Hepatocyte (in vitro differentiated cells): Measurements from ENCODE around the gene CYTH1. TPM values are rescaled to one million over a fixed set of nuclear protein-coding genes. Genes with fewer than 3 reads are reported as not detected.

Experiments
- DNase-seq: peaks from one replicate; pipeline ENCODE4 v3.0.0-alpha.2; 2016; ENCODE audit warnings: low spot score
- H2AFZ ChIP-seq: fragments of 200-600 bp; sonication (generic); 2 replicates; pipeline ENCODE4 v1.6.0; 2016; ENCODE audit warnings: antibody characterized with exemption, mild to moderate bottlenecking
- H3K27ac ChIP-seq: fragments of 200-600 bp; sonication (generic); 2 replicates; pipeline ENCODE4 v1.5.1; 2016; ENCODE audit warnings: mild to moderate bottlenecking
- H3K27me3 ChIP-seq: fragments of 200-600 bp; sonication (generic); 2 replicates; pipeline ENCODE4 v1.6.1; 2016
- H3K36me3 ChIP-seq: fragments of 200-600 bp; sonication (generic); replicated peaks from 2 replicates; pipeline ENCODE4 v1.5.1; 2016; ENCODE audit warnings: low read depth; ENCODE audit not compliant: insufficient read depth
- H3K4me1 ChIP-seq: fragments of 200-600 bp; sonication (generic); 2 replicates; pipeline ENCODE4 v1.5.1; 2016; ENCODE audit warnings: mild to moderate bottlenecking, moderate library complexity; ENCODE audit not compliant: insufficient read depth
- H3K4me2 ChIP-seq: fragments of 200-600 bp; sonication (generic); 2 replicates; pipeline ENCODE4 v1.6.0; 2016
- H3K4me3 ChIP-seq: fragments of 200-600 bp; sonication (generic); 2 replicates; pipeline ENCODE4 v1.5.1; 2016; ENCODE audit warnings: mild to moderate bottlenecking
- H3K79me2 ChIP-seq: fragments of 200-600 bp; sonication (generic); 2 replicates; pipeline ENCODE4 v1.6.0; 2017; ENCODE audit warnings: mild to moderate bottlenecking
- H3K9me2 ChIP-seq: fragments of 200-600 bp; sonication (generic); replicated peaks from 2 replicates; pipeline ENCODE4 v1.6.0; 2017; ENCODE audit warnings: mild to moderate bottlenecking; ENCODE audit not compliant: insufficient read depth
- H3K9me3 ChIP-seq: fragments of 200-600 bp; sonication (generic); 2 replicates; pipeline ENCODE4 v1.5.1; 2016; ENCODE audit warnings: low read depth, mild to moderate bottlenecking
- H4K20me1 ChIP-seq: fragments of 200-600 bp; sonication (generic); 2 replicates; pipeline ENCODE4 v1.6.0; 2016; ENCODE audit warnings: mild to moderate bottlenecking; ENCODE audit not compliant: insufficient read depth, poor library complexity, severe bottlenecking
- EZH2 ChIP-seq: fragments of 200-600 bp; sonication (generic); IDR thresholded peaks from 2 replicates; pipeline ENCODE4 v1.6.1; 2016; ENCODE audit warnings: antibody characterized with exemption, mild to moderate bottlenecking, borderline replicate concordance
- EZH2phosphoT487 ChIP-seq: fragments of 200-600 bp; sonication (generic); IDR thresholded peaks from one replicate; pipeline ENCODE4 v1.6.1; 2018; ENCODE audit warnings: antibody characterized with exemption, mild to moderate bottlenecking, low read depth, moderate library complexity; ENCODE audit not compliant: unreplicated experiment, severe bottlenecking
- WGBS: methylation state at CpG from one replicate; pipeline ENCODE4 v1.1.6; 2016; ENCODE audit warnings: low lambda C conversion rate; ENCODE audit errors: missing lambda C conversion rate; 5-methylcytosine and 5-hydroxymethylcytosine counted together
- polyA plus RNA-seq: library from polyadenylated mRNA; unstranded; fragments of >200 nt; fragmentation: Nextera tagmentation; extraction: Ambion mirVana; gene quantifications from 2 replicates; pipeline ENCODE4 v1.2.1, GENCODE V29; 2016
- total RNA-seq: library from RNA; depleted of rRNA; stranded (reverse); fragments of >200 nt; gene quantifications from 2 replicates; pipeline ENCODE4 v1.2.3, GENCODE V29; 2014
- TF ChIP-seq, protein P1 (sequence below): fragments of 200-600 bp; sonication (generic); IDR thresholded peaks from 2 replicates; pipeline ENCODE4 v1.5.1; 2016; ENCODE audit warnings: antibody characterized with exemption, mild to moderate bottlenecking; ENCODE audit not compliant: poor library complexity

The CYTH1 gene
- total and polyA plus RNA-seq, 2 experiments from 2014 or later: 38.5 to 44.4 TPM

DNA sequence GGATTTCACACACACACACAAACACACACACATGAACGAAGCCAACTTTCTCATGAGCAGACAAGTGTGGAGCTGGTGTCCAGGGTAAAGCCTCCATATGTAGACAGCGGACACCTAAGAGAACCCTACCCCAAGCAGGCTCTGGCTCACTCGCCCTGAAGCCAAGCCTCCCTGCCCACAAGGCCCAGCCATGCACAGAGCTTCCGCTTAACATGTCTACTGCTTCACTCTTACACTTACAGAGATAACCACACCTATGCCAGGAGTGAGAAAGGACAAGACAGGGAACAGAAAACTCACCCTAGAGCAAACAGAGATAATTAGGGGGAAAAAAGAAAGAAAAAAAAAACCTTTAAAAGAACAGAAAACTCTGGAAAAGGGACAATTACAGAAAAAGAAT lies 67.5 kb downstream of the CYTH1 start:
- peaks cover 95% of the 10 kb centered on the region for H3K79me2 ChIP-seq
- no peak overlapping the region for H3K4me2 ChIP-seq
- TF ChIP-seq, protein P1, sequence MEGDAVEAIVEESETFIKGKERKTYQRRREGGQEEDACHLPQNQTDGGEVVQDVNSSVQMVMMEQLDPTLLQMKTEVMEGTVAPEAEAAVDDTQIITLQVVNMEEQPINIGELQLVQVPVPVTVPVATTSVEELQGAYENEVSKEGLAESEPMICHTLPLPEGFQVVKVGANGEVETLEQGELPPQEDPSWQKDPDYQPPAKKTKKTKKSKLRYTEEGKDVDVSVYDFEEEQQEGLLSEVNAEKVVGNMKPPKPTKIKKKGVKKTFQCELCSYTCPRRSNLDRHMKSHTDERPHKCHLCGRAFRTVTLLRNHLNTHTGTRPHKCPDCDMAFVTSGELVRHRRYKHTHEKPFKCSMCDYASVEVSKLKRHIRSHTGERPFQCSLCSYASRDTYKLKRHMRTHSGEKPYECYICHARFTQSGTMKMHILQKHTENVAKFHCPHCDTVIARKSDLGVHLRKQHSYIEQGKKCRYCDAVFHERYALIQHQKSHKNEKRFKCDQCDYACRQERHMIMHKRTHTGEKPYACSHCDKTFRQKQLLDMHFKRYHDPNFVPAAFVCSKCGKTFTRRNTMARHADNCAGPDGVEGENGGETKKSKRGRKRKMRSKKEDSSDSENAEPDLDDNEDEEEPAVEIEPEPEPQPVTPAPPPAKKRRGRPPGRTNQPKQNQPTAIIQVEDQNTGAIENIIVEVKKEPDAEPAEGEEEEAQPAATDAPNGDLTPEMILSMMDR: no peak
- TF ChIP-seq EZH2phosphoT487 (no peak), EZH2 (no peak)
- H3K36me3 ChIP-seq: no peaks in the 10 kb centered on the region
- no peak for DNase-seq
- WGBS: 91% methylated on average over 4 of the region's 4 CpGs
- H3K9me3 ChIP-seq: no peaks in the 10 kb centered on the region
- H4K20me1 ChIP-seq: peaks cover 90% of the 10 kb centered on the region
- H3K9me2 ChIP-seq: no peaks in the 10 kb centered on the region
- H3K4me3 ChIP-seq: no peak overlapping the region
- H3K27me3 ChIP-seq: no peaks in the 10 kb centered on the region
- no peak overlapping the region for H2AFZ ChIP-seq
- no peak overlapping the region for H3K27ac ChIP-seq
- H3K4me1 ChIP-seq: peaks cover 29% of the 10 kb centered on the region

DNA sequence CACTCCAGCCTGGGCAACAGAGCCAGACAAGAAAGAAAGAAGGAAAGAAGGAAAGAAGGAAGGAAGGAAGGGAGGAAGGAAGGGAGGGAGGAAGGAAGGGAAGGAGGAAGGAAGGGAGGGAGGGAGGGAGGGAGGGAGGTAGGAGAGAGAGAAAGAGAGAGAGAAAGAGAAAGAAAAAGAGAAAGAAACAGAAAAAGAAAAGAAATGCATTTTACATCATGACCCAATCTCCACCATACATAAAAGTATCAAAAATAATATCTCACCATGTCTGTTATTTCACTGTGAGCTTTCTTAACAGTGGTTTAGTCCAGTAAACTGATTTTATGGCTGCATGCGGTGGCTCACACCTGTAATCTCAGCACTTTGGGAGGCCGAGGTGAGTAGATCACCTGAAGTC lies 70.0 kb downstream of the CYTH1 start:
- H3K4me2 ChIP-seq: no peak overlapping the region
- H3K27me3 ChIP-seq: no peaks in the 10 kb centered on the region
- H3K9me3 ChIP-seq: no peaks in the 10 kb centered on the region
- H3K36me3 ChIP-seq: no peaks in the 10 kb centered on the region
- H3K4me3 ChIP-seq: no peak overlapping the region
- H3K9me2 ChIP-seq: no peaks in the 10 kb centered on the region
- H4K20me1 ChIP-seq: peaks cover 74% of the 10 kb centered on the region
- TF ChIP-seq EZH2 (no peak), EZH2phosphoT487 (no peak)
- TF ChIP-seq, protein P1: no peak
- no peak overlapping the region for H2AFZ ChIP-seq
- peaks cover 9% of the 10 kb centered on the region for H3K4me1 ChIP-seq
- no peak for DNase-seq
- peaks cover 86% of the 10 kb centered on the region for H3K79me2 ChIP-seq
- H3K27ac ChIP-seq: no peak overlapping the region
- WGBS: 94% methylated on average over 2 of the region's 2 CpGs

DNA sequence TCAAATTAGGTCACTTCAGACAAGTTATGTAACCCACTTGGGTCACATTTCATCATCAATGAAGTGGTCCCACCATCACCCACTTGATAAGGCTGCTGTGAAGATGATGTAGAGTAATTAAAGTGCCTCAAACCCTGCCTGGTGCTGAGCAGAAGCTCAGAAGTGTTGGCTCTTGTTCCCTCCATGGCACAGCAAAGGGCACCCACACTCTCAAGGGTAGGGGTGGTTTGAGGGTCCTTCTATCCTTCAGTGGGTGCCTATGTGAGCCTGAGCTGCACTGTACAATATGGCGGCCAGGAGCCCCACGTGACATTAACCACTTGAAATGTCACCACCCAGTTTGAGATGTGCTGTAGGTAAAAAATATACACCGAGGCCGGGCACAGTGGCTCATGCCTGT lies 71.5 kb downstream of the CYTH1 start:
- H3K4me1 ChIP-seq: peaks cover 4% of the 10 kb centered on the region
- no peaks in the 10 kb centered on the region for H3K9me3 ChIP-seq
- no peak overlapping the region for H3K4me3 ChIP-seq
- H2AFZ ChIP-seq: no peak overlapping the region
- no peaks in the 10 kb centered on the region for H3K9me2 ChIP-seq
- H3K4me2 ChIP-seq: no peak overlapping the region
- DNase-seq: no peak
- peaks cover 60% of the 10 kb centered on the region for H4K20me1 ChIP-seq
- H3K27ac ChIP-seq: no peak overlapping the region
- no peaks in the 10 kb centered on the region for H3K27me3 ChIP-seq
- 99% methylated on average over 4 of the region's 4 CpGs for WGBS
- H3K36me3 ChIP-seq: no peaks in the 10 kb centered on the region
- H3K79me2 ChIP-seq: peaks cover 79% of the 10 kb centered on the region
- TF ChIP-seq EZH2phosphoT487 (no peak), EZH2 (no peak)
- TF ChIP-seq, protein P1: no peak

DNA sequence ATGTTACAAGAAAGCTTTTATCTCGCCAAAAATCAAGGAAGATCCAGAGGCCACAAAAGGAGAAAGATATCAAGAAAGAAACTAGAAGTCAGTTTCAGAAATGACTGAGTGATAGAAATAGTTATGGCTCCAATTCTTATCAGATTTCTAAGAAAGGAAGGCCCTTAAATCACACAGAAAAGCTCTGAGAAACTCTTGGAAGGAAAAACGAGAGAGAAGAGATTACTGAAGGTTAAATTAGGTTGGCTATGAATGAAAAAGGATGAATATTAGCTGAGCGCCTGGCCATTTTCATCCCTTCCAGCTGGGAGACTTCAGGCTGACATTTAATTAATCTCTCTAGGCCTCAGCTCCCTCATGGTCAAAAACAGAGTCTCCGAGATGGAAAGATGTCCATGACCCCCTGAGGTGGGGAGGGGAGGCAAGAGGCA lies 72.3 kb downstream of the CYTH1 start:
- Histone ChIP-seq H2AFZ (no peak overlapping the region), H3K4me3 (no peak overlapping the region), H3K9me2 (no peaks in the 10 kb centered on the region), H3K27ac (no peak overlapping the region), H3K36me3 (no peaks in the 10 kb centered on the region), H3K9me3 (no peaks in the 10 kb centered on the region), H3K27me3 (no peaks in the 10 kb centered on the region), H4K20me1 (peaks cover 53% of the 10 kb centered on the region), H3K4me1 (peaks cover 4% of the 10 kb centered on the region), H3K79me2 (peaks cover 74% of the 10 kb centered on the region), H3K4me2 (no peak overlapping the region)
- DNase-seq: no peak
- TF ChIP-seq EZH2: no peak
- TF ChIP-seq EZH2phosphoT487: no peak
- TF ChIP-seq, protein P1: no peak
- WGBS: 73% methylated on average over 4 of the region's 4 CpGs
